Right lobe of liver (tissue), 6 donors: ENCODE results near the gene HCLS1. TPM values are rescaled to one million over a fixed set of nuclear protein-coding genes. Genes with fewer than 3 reads are reported as not detected.
A peak's percentile ranks its signal among the peaks of the same experiment; 100 is the strongest.

Experiments
- ATAC-seq, 4 donors: fragments of 200-7000 bp; cut with Tn5 transposase; one replicate each; pipeline ENCODE4 v1.9.1; 2020; ENCODE audit warnings: mild to moderate bottlenecking in 4 of 4, moderate library complexity in 4 of 4
- DNase-seq, 3 donors: peaks; one replicate each; pipeline ENCODE4 v3.0.0-alpha.2; 2020
- H3K27ac ChIP-seq, 3 donors: fragments of 200-600 bp; one replicate each; pipeline ENCODE4 v1.8.0; 2022
- H3K27me3 ChIP-seq, 2 donors: fragments of 200-600 bp; one replicate each; pipeline ENCODE4 v1.8.0; 2022
- H3K36me3 ChIP-seq, 4 donors: fragments of 200-600 bp; sonication (generic) in 1 of 4; one replicate each; pipeline versions ENCODE4 v1.5.1 to v1.8.0; 2017 to 2022; ENCODE audit warnings: control low read depth in 1 of 4
- H3K4me1 ChIP-seq, 4 donors: fragments of 200-600 bp; sonication (generic) in 1 of 4; one replicate each; pipeline versions ENCODE4 v1.5.1 to v1.8.0; 2017 to 2022; ENCODE audit warnings: control low read depth in 1 of 4
- H3K4me3 ChIP-seq, 3 donors: fragments of 200-600 bp; one replicate each; pipeline ENCODE4 v1.8.0; 2022
- H3K9me3 ChIP-seq, 4 donors: fragments of 200-600 bp; sonication (generic) in 1 of 4; one replicate each; pipeline versions ENCODE4 v1.5.1 to v1.8.0; 2017 to 2022; ENCODE audit warnings: control low read depth in 1 of 4
- CTCF ChIP-seq, 4 donors: fragments of 200-600 bp in 3 of 4; fragments of 450-650 bp in 1 of 4; IDR thresholded peaks; one replicate each; pipeline versions ENCODE4 v1.5.1 to v1.8.0; 2016 to 2022; ENCODE audit warnings: antibody characterized with exemption in 4 of 4, mild to moderate bottlenecking in 2 of 4
- POLR2A ChIP-seq: fragments of 450-650 bp; IDR thresholded peaks from one replicate; pipeline ENCODE4 v1.6.1; 2017; ENCODE audit warnings: antibody characterized with exemption, mild to moderate bottlenecking
- WGBS: methylation state at CpG from one replicate; pipeline ENCODE4 v1.1.6; 2018; ENCODE audit warnings: low coverage, low lambda C conversion rate; ENCODE audit not compliant: insufficient coverage; ENCODE audit errors: missing lambda C conversion rate; 5-methylcytosine and 5-hydroxymethylcytosine counted together
- intact Hi-C, 2 donors: fragments of 100-400 bp; cut with DNase I; formaldehyde crosslinking; loops; one replicate each; pipeline versions ENCODE4 v1.11.2 to v1.14.1; 2022
- long read RNA-seq: library from polyadenylated mRNA; unstranded; transcript quantifications from one replicate; pipeline ENCODE4 v2.0.0, GENCODE V29; 2019
- total RNA-seq, 6 experiments: library from RNA; depleted of rRNA in 2 of 6; stranded (reverse); fragments of >200 nt in 2 of 6; fragmentation: NEBNext Ultra II Directional in 3 of 6; extraction: Animal tissue kit (Norgen Biotek cat#: 25700) in 3 of 6; gene quantifications; one replicate each; pipeline versions ENCODE4 v1.1.0 to v1.2.4, GENCODE V29; 2016 to 2023
- donor health status: DM: no; HTN: yes; CAD: no.
- donor health status: DM: no; HTN: no; CAD: no.
- donor health status: DM: no; HTN: no; CAD: no.
- donor health status: DM: no; HTN: yes; CAD: no.
- donor health status: DM: no; HTN: yes; CAD: no.

HCLS1 gene
- total RNA-seq: 10 to 100 TPM; 13.7 to 20.4 (median 16.9) TPM
- long read RNA-seq, partial matches to known transcripts: 0 of 3 reads
- long read RNA-seq, other reads (novel, unspliced or antisense): 0 of 3 reads

- H3K4me3 ChIP-seq: peak within 1 kb of the TSS; percentile 6 to 39 (median 20)
- peak within 1 kb of the TSS; percentile 42 to 76 (median 74) for H3K27ac ChIP-seq
- peak; percentile 48 to 68 (median 67) for DNase-seq
- no peaks in the 10 kb centered on the region for H3K27me3 ChIP-seq
- no peaks in the 10 kb centered on the region for H3K4me1 ChIP-seq
- peaks cover 0 to 26% (median 14%) of the 10 kb centered on the region in 4 donors for H3K36me3 ChIP-seq
- 38% methylated on average over 6 of the region's 9 CpGs for WGBS
- H3K9me3 ChIP-seq: no peaks in the 10 kb centered on the region
- intact Hi-C loops: no loop called here
- ATAC-seq: peak; percentile 71 to 79 (median 76)
- no peak for TF ChIP-seq CTCF (IDR thresholded peaks at IDR 0.05)
- peak; percentile 73 for TF ChIP-seq POLR2A
Measured at GRCh38 chr3:121660356-121661171, at the start of gene HCLS1. TSS of gene HCLS1 (minus strand) at chr3:121660903. CDS start at chr3:121658347, 2,556 bp downstream.

GRCh38 chr3:121710347-121710746 is 49.6 kb upstream of the HCLS1 start:
- peaks cover 0 to 20% (median 9%) of the 10 kb centered on the region in 4 donors for H3K36me3 ChIP-seq
- no peaks in the 10 kb centered on the region for H3K9me3 ChIP-seq
- H3K4me3 ChIP-seq: no peak overlapping the region
- H3K27ac ChIP-seq: no peak overlapping the region
- 100% methylated on average over 1 of the region's 1 CpG for WGBS
- intact Hi-C loops: no loop called here
- no peaks in the 10 kb centered on the region for H3K27me3 ChIP-seq
- H3K4me1 ChIP-seq: no peaks in the 10 kb centered on the region
- ATAC-seq (no peak), DNase-seq (no peak)
- TF ChIP-seq POLR2A (no peak), CTCF (IDR thresholded peaks at IDR 0.05) (no peak)

GRCh38 chr3:121707531-121708273 is 47.0 kb upstream of the HCLS1 start:
- ATAC-seq (no peak), DNase-seq (no peak)
- Histone ChIP-seq H3K27me3 (no peaks in the 10 kb centered on the region), H3K9me3 (no peaks in the 10 kb centered on the region), H3K4me1 (no peaks in the 10 kb centered on the region), H3K27ac (no peak overlapping the region), H3K36me3 (peaks cover 0 to under 1% (median 0%) of the 10 kb centered on the region in 4 donors), H3K4me3 (no peak overlapping the region)
- WGBS: 100% methylated on average over 2 of the region's 2 CpGs
- intact Hi-C loops: no loop called here
- TF ChIP-seq POLR2A: no peak
- no peak for TF ChIP-seq CTCF (IDR thresholded peaks at IDR 0.05)

- H3K27ac ChIP-seq: no peak overlapping the region
- no peaks in the 10 kb centered on the region for H3K9me3 ChIP-seq
- H3K36me3 ChIP-seq: peaks cover 0 to 13% (median 5%) of the 10 kb centered on the region in 4 donors
- TF ChIP-seq POLR2A (no peak), CTCF (IDR thresholded peaks at IDR 0.05) (no peak)
- no peaks in the 10 kb centered on the region for H3K4me1 ChIP-seq
- no peak for ATAC-seq
- no peak for DNase-seq
- H3K27me3 ChIP-seq: no peaks in the 10 kb centered on the region
- intact Hi-C loops: no loop called here
- WGBS: 96% methylated on average over 5 of the region's 5 CpGs
- no peak overlapping the region for H3K4me3 ChIP-seq
Measured at GRCh38 chr3:121705541-121705940, 44.8 kb upstream of the HCLS1 start.
